Activated CD4-positive, alpha-beta T cell treated with anti-CD3 and anti-CD28 coated beads, Interleukin-2, amount 50 U/mL, for 4 hours (primary cell): ENCODE data around the gene UNC5B.

Source experiments
- DNase-seq, 2 experiments: peaks; one replicate each; pipeline ENCODE4 v3.0.0-alpha.2; 2020

Gene UNC5B

GRCh38 chr10:71239946-71240795, 27.8 kb downstream of the UNC5B start:
- DNase-seq: no peak

DNA sequence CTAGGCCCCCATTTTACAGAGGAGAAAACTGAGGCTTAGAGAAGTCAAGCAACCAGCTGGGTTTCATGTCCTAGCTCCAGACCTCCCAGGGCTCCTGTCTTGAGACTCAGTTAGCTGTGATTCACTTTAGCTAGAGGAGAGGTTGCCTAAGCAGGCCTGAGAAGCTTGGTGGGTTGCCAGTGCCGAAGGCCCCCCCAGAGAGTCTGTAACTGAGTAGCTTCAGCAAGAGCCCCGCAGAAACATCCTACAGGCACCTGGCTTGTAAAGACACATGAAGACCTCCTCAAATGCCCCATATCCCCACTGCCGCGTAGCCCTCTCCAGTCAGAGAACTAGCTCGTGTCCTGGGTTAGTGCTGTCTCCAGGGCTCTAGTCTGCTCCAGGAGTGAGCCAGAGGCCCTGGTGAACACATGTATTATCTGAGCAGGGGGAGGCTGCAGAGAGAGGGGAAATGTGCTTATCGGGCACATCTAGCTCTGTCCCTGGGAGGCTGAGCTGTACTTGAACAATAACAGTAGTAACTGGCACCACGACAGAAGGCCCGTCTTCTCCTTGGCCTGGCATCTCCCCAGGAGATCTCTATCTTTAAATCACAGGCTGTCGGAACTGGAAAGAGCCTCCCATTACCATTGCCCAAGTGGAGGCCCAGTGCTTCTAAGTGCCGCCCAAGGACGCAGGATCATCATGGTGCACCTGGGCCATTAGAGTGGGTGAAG, 28.9 kb downstream of the UNC5B start:
- DNase-seq: no peak

- DNase-seq: no peak
Measured at GRCh38 chr10:71241830-71242621, 29.7 kb downstream of the UNC5B start.

DNA sequence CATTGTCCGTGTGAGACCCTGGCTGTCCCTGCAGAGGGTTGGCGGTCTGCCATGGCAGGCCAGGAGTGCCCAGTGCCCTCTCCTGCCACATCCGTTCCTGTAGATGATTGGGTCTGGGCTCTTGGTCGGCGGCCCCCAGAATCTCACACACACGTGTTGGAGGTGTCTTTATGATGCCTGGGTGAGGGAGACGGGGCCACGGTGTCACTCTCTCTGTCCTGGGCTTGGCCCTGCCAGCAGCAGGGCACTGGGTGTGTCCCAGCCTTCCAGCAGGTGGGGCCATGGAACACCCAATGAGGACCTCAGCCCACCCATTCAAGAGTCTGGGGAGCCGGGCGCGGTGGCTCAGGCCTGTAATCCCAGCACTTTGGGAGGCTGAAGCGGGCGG, 30.2 kb downstream of the UNC5B start:
- DNase-seq: no peak

DNA sequence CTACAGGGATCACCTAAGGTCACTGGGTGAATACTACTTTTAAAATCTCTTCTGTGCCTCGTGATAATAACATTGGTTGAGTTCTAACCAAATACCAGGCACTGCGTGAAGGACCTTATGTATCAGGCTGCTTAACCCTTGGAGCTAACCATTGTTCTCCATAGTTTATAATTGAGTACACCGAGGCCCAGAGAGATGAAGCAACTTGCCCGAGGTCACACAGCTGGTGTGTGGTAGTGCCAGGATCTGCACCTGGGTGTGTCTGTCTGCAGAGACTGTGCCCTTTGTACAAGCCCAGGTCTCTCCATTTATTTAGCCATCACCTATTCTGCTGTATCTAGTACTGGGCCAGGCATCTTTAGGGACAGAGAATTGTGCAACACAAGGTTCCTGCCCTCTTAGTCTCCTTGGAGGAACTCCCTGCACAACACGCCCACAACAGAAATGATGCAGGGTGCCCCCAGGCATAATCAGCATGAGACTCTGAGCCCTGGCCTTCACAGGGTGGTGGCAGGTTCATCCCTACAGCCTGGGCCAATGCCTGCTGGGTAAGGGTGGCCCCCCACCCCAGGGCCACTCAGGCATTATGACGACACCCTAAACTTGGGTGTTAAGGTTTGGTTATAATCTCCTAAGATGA, 31.5 kb downstream of the UNC5B start:
- DNase-seq: no peak

- no peak for DNase-seq
Measured at GRCh38 chr10:71244431-71245419, 32.4 kb downstream of the UNC5B start.

DNA sequence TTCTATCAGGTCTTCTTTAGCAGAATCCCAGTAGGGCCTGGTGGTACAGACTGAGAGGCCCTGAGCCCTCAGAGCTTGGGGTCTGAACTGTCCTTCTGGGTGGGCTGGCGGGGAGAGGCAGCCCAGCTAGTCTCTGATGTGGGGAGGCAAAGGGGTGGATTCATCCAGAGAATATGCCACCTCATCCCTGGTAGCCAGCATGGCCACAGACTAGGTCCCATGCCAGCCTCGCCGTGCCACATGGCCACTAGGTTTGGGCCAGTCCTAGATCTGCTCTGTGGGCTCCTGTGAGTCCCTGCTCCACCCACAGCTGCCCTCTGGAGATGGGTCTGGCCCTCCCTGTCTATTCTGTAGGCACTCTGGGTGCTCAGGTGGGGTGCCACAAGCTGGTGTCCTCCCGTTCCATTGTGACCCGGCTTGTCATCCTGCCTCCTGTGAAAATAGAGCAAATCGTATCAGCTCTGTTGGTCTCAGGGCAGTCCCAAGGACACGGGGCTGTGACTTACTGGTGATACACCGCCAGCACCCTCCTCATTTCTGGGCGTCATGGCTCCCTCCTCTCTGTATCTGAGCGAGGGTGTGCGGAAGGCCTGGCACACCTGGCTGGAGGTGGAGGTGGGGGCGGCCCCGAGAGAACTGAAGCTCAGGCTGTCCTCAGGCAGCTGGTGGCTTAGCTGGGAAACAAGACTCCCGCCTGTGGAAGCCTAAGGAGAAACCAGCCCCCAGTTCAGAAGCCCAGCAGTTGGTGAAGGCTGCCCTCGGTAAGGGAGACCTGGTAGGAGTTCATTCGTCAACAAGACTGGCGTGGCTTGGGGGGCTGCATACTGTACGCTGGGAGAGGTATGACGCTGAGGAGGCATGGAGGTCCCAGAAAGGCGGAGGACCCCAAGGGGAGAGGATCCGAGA, 33.3 kb downstream of the UNC5B start:
- no peak for DNase-seq

DNA sequence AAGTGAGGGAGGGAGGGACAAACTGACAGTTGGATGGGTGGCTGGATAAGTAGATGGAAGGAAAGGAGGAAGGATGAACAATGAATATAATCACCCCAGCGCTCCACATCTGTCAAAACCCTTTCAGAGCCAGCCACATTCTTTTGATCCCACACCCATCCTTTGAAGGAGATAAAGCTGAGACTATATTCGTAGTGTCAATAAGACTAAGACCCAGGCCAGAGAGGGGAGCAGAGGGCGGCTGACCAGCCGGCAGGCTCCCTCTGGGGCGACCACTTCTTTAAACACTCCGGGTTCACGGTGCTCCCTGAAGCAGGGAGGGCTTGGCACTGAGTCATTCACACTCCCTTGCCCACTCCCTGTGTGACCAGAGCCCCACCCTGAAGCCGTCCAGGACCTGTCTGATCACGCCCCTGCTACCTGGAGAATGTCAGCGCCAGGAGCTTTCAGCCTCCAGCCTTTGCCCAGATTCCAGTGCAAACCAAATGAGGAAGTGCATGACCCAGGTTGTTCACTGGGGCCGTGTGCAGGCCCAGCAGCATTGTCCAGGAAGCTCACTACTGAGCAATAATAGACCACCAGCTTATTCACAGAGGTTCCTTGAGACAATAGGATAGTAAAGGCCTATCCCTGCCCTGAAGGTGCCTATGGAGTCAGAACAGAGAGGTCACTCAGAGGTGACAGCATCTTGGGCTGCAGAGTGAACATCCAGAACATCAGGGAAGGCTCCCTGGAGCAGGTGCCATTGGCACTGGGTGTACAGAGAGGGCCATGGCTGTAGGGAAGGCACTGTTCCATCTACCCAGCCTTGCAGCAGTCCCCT, 34.4 kb downstream of the UNC5B start:
- no peak for DNase-seq

DNA sequence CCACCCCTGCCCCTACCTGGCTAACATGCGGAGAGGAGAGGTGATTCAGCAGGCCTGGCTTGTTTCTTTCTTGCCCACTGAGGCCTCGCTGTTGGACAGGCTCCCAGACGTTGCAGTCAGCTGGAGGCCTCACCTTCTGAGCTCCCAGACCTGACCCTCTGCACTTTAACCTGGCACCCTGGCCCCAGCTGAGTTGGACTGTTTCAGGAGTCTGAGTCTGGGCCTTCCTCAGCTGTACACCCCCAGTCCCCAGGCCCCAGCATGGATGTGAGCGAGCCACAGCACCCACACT, 35.0 kb downstream of the UNC5B start:
- no peak for DNase-seq

GRCh38 chr10:71247804-71248203, 35.4 kb downstream of the UNC5B start:
- no peak for DNase-seq

GRCh38 chr10:71248210-71248609, 35.8 kb downstream of the UNC5B start:
- no peak for DNase-seq

DNA sequence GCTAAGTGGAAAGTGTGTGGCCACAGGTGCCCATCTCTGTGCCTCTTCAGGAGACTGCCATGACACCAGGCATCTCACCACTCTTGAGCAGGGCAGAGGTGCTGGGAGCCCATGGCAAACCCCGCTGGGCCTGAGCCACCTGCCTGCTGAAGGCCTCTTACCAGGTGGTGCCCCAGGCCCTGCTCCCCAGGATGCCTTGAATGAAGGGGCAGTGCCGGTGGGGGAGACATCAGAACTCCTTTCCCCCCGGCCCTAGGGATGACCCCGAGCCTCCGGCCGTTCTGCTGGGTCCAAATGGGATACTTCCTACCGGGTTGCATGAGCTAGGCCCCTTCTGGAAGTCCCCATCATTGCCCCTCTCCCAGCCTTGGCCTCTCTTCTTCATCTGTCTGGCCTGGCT, 37.6 kb downstream of the UNC5B start:
- no peak for DNase-seq

GRCh38 chr10:71250405-71250804, 38.0 kb downstream of the UNC5B start:
- DNase-seq: no peak

DNA sequence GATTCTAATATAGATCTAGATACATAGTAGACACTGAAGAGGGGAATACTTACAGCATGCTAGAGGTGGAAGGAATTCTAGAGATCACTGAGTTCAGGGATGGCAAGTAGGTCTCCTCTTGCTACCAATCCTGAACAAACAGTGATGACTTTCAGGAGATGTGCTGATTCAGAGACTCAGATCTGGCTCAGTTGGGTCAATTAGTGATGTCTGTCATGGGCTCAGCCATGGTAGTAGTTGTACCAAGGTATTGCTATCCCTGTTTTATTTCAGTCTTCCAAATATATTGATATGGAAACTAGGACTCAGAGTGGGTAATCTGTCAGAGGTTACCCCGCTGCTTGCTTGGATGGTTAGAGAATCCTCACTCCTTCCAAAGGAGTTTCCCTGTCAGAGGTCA, 38.5 kb downstream of the UNC5B start:
- DNase-seq: no peak

DNA sequence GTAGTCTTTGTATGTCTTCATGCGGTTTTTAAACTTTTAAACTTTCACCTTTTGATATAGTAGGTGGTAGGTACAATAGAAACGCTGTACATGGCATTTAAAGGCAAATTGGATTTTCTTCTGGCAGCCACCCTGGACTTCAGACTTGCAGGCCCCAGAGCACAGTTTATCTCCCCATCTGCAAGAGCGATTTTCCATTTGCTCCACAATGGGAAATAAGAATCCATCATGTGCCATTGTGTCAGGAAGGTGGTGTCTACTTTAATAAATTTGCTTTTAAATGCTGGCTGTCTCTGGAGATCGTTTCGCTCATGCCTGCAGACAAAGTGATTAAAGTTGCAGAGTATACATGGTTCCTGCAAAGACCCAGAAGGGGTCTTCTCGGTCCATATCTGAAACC, 38.9 kb downstream of the UNC5B start:
- DNase-seq: no peak

GRCh38 chr10:71252220-71252619, 39.9 kb downstream of the UNC5B start:
- DNase-seq: no peak

DNA sequence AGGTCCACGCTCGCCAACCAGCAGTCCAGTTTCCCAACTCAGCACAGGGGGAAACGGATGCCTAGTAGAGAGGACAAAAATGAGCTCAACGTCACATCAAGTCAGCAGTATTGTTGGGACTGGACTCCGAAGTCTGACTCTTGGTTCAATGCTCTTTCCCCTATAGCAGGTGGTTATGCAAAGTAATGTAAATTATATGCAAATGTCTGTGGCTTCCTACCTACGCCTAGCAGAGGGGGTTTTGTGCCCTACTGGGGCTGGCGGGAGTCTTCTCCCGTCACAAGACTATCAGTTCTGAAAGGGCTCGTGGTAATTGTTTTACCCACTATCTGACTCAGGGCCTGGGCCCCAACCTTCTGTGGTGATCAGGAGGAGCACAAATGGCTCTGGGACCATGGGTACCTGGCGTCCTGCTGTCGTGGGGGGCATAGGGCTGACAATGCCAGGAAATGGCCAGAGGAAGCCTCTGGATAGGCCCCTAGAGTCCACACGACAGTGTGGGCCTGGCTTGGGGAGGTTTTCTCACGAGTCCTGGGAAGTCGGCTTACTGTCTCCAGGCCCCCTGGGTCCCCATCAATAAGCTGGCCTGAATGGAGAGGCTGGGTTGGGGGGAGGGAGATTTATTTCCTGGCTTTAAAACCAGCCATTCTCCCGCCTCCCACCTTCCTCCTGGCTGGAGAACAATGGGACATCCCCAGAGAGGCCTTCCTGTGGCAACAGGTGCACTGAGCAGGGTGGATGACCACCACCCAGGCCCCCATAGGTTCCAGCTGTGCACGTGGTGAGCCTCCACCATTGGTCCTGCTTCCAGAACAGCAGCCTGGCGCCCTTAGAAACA, 41.8 kb downstream of the UNC5B start:
- no peak for DNase-seq

- no peak for DNase-seq
Measured at GRCh38 chr10:71254834-71255549, 42.6 kb downstream of the UNC5B start.

DNA sequence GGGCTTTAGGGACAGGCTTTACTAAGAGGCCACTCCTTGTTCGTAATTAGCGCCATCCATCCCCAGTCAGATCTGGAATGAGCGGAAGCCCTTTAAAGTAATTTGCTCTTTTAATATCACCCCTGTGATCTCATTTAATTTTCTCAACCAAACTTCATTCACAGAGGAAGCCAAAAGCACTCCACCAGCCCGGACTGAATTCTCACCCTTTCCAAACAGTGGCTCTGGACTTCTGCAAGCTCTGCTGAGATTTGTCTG, 43.1 kb downstream of the UNC5B start:
- no peak for DNase-seq
